GM12878 (cell line): ENCODE measurements around the gene SLC25A26.

Experiments used
- BHLHE40 ChIP-seq, 2 experiments: fragments of 450-650 bp in 1 of 2; IDR thresholded peaks; 2 replicates each; pipeline ENCODE4 v1.6.1; 2011 to 2017; ENCODE audit warnings: low read depth in 2 of 2, borderline replicate concordance in 1 of 2, improper control_type of control experiment in 1 of 2, low read length in 1 of 2, mild to moderate bottlenecking in 1 of 2
- CREM ChIP-seq: IDR thresholded peaks from 2 replicates; pipeline ENCODE4 v1.6.1; 2014; ENCODE audit warnings: antibody characterized with exemption, low read depth
- EZH2 ChIP-seq: IDR thresholded peaks from 2 replicates; pipeline ENCODE4 v1.6.1; 2012; ENCODE audit warnings: low read depth, mild to moderate bottlenecking, control low read depth, inconsistent platforms, low read length, borderline replicate concordance; ENCODE audit not compliant: control insufficient read depth
- MYC ChIP-seq: IDR thresholded peaks from 2 replicates; pipeline ENCODE4 v1.6.1; 2011; ENCODE audit warnings: mild to moderate bottlenecking, low read length, moderate library complexity, inconsistent platforms; ENCODE audit not compliant: insufficient read depth, insufficient replicate concordance, insufficient read length, severe bottlenecking
- TF ChIP-seq, protein P1 (sequence below): IDR thresholded peaks from 2 replicates; pipeline ENCODE4 v1.6.1; 2011; ENCODE audit warnings: borderline replicate concordance, low read depth, mild to moderate bottlenecking, moderate library complexity, low read length; ENCODE audit not compliant: insufficient read depth, poor library complexity, severe bottlenecking
- TF ChIP-seq, protein P2 (sequence below), 3 experiments: IDR thresholded peaks in 2 of 3; conservative IDR thresholded peaks in 1 of 3; 2 replicates each; pipeline ENCODE4 v1.5.1; 2011; ENCODE audit warnings: low read depth in 3 of 3, low read length in 3 of 3, mild to moderate bottlenecking in 3 of 3, control low read depth in 2 of 3, moderate library complexity in 2 of 3, inconsistent platforms in 1 of 3, mixed read lengths in 1 of 3; ENCODE audit not compliant: control insufficient read depth in 2 of 3, insufficient read depth in 1 of 3; ENCODE audit errors: extremely low read depth in 1 of 3
- TF ChIP-seq, protein P3 (sequence below): IDR thresholded peaks from 2 replicates; pipeline ENCODE4 v1.6.1; 2011; ENCODE audit warnings: low read depth, low read length, improper control_type of control experiment, borderline replicate concordance

DNA sequence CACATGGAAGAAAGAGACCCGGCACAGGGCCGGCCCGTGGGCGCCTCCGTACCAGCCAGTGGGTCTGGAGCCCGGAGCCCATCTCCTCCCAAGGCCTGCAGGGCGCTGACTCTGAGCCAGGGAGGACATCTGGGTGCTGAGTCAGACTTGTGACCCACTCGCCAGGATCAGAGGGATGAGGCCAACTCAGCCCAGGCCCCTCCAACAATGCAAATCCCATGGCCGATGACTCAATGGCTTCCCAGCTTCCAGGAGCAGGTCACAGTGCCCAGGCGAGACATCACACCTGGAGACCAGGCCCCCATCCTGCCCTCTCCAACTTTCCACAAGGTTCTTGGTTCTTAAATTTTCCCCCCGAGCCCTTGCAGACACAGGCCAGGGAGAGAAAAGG lies 184.9 kb downstream of the SLC25A26 start:
- TF ChIP-seq BHLHE40 (IDR thresholded peaks at IDR 0.05; ENCODE audit: borderline replicate concordance in 1 of 2, low read depth in 2 of 2, low read length in 1 of 2) (no peak), MYC (no peak), EZH2 (no peak), CREM (no peak)
- TF ChIP-seq, protein P1, sequence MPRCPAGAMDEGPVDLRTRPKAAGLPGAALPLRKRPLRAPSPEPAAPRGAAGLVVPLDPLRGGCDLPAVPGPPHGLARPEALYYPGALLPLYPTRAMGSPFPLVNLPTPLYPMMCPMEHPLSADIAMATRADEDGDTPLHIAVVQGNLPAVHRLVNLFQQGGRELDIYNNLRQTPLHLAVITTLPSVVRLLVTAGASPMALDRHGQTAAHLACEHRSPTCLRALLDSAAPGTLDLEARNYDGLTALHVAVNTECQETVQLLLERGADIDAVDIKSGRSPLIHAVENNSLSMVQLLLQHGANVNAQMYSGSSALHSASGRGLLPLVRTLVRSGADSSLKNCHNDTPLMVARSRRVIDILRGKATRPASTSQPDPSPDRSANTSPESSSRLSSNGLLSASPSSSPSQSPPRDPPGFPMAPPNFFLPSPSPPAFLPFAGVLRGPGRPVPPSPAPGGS = no peak
- TF ChIP-seq, protein P2, sequence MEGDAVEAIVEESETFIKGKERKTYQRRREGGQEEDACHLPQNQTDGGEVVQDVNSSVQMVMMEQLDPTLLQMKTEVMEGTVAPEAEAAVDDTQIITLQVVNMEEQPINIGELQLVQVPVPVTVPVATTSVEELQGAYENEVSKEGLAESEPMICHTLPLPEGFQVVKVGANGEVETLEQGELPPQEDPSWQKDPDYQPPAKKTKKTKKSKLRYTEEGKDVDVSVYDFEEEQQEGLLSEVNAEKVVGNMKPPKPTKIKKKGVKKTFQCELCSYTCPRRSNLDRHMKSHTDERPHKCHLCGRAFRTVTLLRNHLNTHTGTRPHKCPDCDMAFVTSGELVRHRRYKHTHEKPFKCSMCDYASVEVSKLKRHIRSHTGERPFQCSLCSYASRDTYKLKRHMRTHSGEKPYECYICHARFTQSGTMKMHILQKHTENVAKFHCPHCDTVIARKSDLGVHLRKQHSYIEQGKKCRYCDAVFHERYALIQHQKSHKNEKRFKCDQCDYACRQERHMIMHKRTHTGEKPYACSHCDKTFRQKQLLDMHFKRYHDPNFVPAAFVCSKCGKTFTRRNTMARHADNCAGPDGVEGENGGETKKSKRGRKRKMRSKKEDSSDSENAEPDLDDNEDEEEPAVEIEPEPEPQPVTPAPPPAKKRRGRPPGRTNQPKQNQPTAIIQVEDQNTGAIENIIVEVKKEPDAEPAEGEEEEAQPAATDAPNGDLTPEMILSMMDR (IDR thresholded peaks at IDR 0.05 in 2 of 3, conservative IDR thresholded peaks at IDR 0.05 in 1 of 3; ENCODE audit: control insufficient read depth in 2 of 3, extremely low read depth in 1 of 3, insufficient read depth in 1 of 3, low read depth in 3 of 3, low read length in 3 of 3) = no peak
- TF ChIP-seq, protein P3, sequence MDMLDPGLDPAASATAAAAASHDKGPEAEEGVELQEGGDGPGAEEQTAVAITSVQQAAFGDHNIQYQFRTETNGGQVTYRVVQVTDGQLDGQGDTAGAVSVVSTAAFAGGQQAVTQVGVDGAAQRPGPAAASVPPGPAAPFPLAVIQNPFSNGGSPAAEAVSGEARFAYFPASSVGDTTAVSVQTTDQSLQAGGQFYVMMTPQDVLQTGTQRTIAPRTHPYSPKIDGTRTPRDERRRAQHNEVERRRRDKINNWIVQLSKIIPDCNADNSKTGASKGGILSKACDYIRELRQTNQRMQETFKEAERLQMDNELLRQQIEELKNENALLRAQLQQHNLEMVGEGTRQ = no peak
